Astrocyte (in vitro differentiated cells and primary cell): ENCODE results near the gene BEST1. TPM values are rescaled to one million over a fixed set of nuclear protein-coding genes. Genes with fewer than 3 reads are reported as not detected.

ENCODE experiments used
- DNase-seq: peaks from one replicate; pipeline ENCODE4 v3.0.0-alpha.2; 2010; ENCODE audit warnings: low read depth
- FAIRE-seq: peaks from 2 replicates; lab custom pipeline; 2011; peaks lifted over from hg19 to GRCh38; lab: Jason Lieb, UNC
- H2AFZ ChIP-seq: 2 replicates; pipeline ENCODE4 v1.6.0; 2012; ENCODE audit warnings: low read depth, low read length, inconsistent platforms
- H3K27ac ChIP-seq: 2 replicates; pipeline ENCODE4 v1.5.1; 2011; ENCODE audit warnings: low read depth, low read length, inconsistent platforms
- H3K27me3 ChIP-seq: 2 replicates; pipeline ENCODE4 v1.6.0; 2011; ENCODE audit warnings: low read length, inconsistent platforms; ENCODE audit not compliant: insufficient read depth
- H3K36me3 ChIP-seq: 2 replicates; pipeline ENCODE4 v1.5.1; 2011; ENCODE audit warnings: low read length, inconsistent platforms; ENCODE audit not compliant: insufficient read depth
- H3K4me1 ChIP-seq: 2 replicates; pipeline ENCODE4 v1.5.1; 2011; ENCODE audit warnings: low read length, inconsistent platforms; ENCODE audit not compliant: insufficient read depth
- H3K4me2 ChIP-seq: 2 replicates; pipeline ENCODE4 v1.6.0; 2012; ENCODE audit warnings: low read length, inconsistent platforms
- H3K4me3 ChIP-seq: 2 replicates; pipeline ENCODE4 v1.5.1; 2011; ENCODE audit warnings: low read depth, mild to moderate bottlenecking, low read length, inconsistent platforms; ENCODE audit not compliant: insufficient read depth
- H3K79me2 ChIP-seq: 2 replicates; pipeline ENCODE4 v1.6.0; 2012; ENCODE audit warnings: mild to moderate bottlenecking, low read length, inconsistent platforms; ENCODE audit not compliant: insufficient read depth
- H3K9ac ChIP-seq: 2 replicates; pipeline ENCODE4 v1.6.0; 2012; ENCODE audit warnings: mild to moderate bottlenecking, low read length, inconsistent platforms
- H3K9me3 ChIP-seq: 2 replicates; pipeline ENCODE4 v1.5.1; 2012; ENCODE audit warnings: low read depth, mild to moderate bottlenecking, low read length, inconsistent platforms; ENCODE audit not compliant: insufficient read depth
- H4K20me1 ChIP-seq: 2 replicates; pipeline ENCODE4 v1.6.0; 2012; ENCODE audit warnings: low read length, inconsistent platforms; ENCODE audit not compliant: insufficient read depth
- H3K27ac Mint-ChIP-seq: one replicate; pipeline ENCODE4 v1.8.0; 2021; ENCODE audit warnings: mild to moderate bottlenecking, mixed read lengths; ENCODE audit not compliant: unreplicated experiment
- H3K27me3 Mint-ChIP-seq: one replicate; pipeline ENCODE4 v1.8.0; 2021; ENCODE audit warnings: low read depth, mixed read lengths; ENCODE audit not compliant: unreplicated experiment
- H3K36me3 Mint-ChIP-seq: one replicate; pipeline ENCODE4 v1.8.0; 2021; ENCODE audit warnings: low read depth, mixed read lengths; ENCODE audit not compliant: unreplicated experiment
- H3K4me1 Mint-ChIP-seq: one replicate; pipeline ENCODE4 v1.8.0; 2021; ENCODE audit warnings: low read depth, mixed read lengths; ENCODE audit not compliant: unreplicated experiment
- H3K4me3 Mint-ChIP-seq: one replicate; pipeline ENCODE4 v1.8.0; 2021; ENCODE audit warnings: mild to moderate bottlenecking, moderate library complexity, mixed read lengths; ENCODE audit not compliant: unreplicated experiment
- H3K9me3 Mint-ChIP-seq: one replicate; pipeline ENCODE4 v1.8.0; 2021; ENCODE audit warnings: mild to moderate bottlenecking, mixed read lengths; ENCODE audit not compliant: unreplicated experiment
- EZH2 ChIP-seq: IDR thresholded peaks from 2 replicates; pipeline ENCODE4 v1.6.1; 2012; ENCODE audit warnings: mild to moderate bottlenecking, low read length, inconsistent platforms; ENCODE audit not compliant: insufficient read depth
- total RNA-seq: library from RNA; stranded (reverse); gene quantifications from 2 replicates; pipeline ENCODE4 v1.2.1, GENCODE V29; 2021
- TF ChIP-seq, protein P1 (sequence below): IDR thresholded peaks from 2 replicates; pipeline ENCODE4 v1.5.1; 2011; ENCODE audit warnings: low read depth, mild to moderate bottlenecking, inconsistent platforms, low read length, moderate library complexity; ENCODE audit not compliant: insufficient read depth

BEST1 gene
- total RNA-seq, 1 donor from 2014 or later: 0.66 TPM

GRCh38 chr11:61910187-61911127 is 39.7 kb upstream of the BEST1 start:
- no peaks in the 10 kb centered on the region for H3K27me3 ChIP-seq
- no peak overlapping the region for H2AFZ ChIP-seq
- H3K4me2 ChIP-seq: no peak overlapping the region
- no peak overlapping the region for H3K9ac ChIP-seq
- DNase-seq (no peak), FAIRE-seq (no peak)
- H3K4me1 Mint-ChIP-seq: peaks cover 4% of the 10 kb centered on the region
- no peak overlapping the region for H3K27ac Mint-ChIP-seq
- H3K36me3 Mint-ChIP-seq: no peaks in the 10 kb centered on the region
- no peak overlapping the region for H3K4me3 Mint-ChIP-seq
- H3K9me3 Mint-ChIP-seq: peaks cover 1% of the 10 kb centered on the region
- H3K4me3 ChIP-seq: no peak overlapping the region
- H4K20me1 ChIP-seq: no peaks in the 10 kb centered on the region
- H3K4me1 ChIP-seq: no peaks in the 10 kb centered on the region
- no peak overlapping the region for H3K27ac ChIP-seq
- TF ChIP-seq, protein P1, sequence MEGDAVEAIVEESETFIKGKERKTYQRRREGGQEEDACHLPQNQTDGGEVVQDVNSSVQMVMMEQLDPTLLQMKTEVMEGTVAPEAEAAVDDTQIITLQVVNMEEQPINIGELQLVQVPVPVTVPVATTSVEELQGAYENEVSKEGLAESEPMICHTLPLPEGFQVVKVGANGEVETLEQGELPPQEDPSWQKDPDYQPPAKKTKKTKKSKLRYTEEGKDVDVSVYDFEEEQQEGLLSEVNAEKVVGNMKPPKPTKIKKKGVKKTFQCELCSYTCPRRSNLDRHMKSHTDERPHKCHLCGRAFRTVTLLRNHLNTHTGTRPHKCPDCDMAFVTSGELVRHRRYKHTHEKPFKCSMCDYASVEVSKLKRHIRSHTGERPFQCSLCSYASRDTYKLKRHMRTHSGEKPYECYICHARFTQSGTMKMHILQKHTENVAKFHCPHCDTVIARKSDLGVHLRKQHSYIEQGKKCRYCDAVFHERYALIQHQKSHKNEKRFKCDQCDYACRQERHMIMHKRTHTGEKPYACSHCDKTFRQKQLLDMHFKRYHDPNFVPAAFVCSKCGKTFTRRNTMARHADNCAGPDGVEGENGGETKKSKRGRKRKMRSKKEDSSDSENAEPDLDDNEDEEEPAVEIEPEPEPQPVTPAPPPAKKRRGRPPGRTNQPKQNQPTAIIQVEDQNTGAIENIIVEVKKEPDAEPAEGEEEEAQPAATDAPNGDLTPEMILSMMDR: no peak
- no peak for TF ChIP-seq EZH2
- no peaks in the 10 kb centered on the region for H3K79me2 ChIP-seq
- no peaks in the 10 kb centered on the region for H3K36me3 ChIP-seq
- H3K27me3 Mint-ChIP-seq: peaks cover 41% of the 10 kb centered on the region
- no peaks in the 10 kb centered on the region for H3K9me3 ChIP-seq

DNA sequence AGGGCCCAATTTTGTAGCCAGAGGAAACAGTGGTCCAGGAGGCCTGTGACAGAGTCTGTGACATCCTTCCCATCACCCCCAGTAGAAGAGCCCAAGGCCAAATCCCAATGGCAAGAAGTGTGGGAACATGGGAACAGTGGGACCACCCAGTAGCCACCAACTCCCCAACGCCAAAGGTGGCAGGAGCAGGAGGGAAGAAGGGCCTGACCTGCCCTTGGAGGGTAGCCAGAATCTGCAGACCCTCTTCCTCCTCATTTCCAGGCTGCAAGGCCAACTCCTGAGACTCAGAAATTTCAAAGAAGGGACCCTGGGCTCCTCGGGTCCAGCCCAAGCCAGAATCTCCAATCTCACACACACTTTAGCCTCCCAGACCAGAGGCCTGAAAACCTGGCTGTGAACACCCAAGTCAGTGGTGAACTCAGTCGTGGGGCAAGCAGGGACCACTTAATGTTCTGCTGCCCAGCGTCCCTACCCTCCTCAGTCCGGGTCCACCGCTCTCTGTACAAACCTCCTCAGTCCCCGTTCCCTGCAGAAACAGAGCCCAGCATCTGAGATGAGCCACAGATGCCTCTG is 38.9 kb upstream of the BEST1 start:
- Mint-ChIP-seq H3K27ac (no peak overlapping the region), H3K4me1 (peaks cover 4% of the 10 kb centered on the region), H3K36me3 (no peaks in the 10 kb centered on the region), H3K27me3 (peaks cover 43% of the 10 kb centered on the region), H3K4me3 (no peak overlapping the region), H3K9me3 (peaks cover 1% of the 10 kb centered on the region)
- Histone ChIP-seq H3K4me2 (no peak overlapping the region), H3K36me3 (no peaks in the 10 kb centered on the region), H3K4me1 (no peaks in the 10 kb centered on the region), H3K79me2 (no peaks in the 10 kb centered on the region), H3K27me3 (no peaks in the 10 kb centered on the region), H3K9me3 (no peaks in the 10 kb centered on the region), H4K20me1 (no peaks in the 10 kb centered on the region), H3K27ac (no peak overlapping the region), H3K9ac (no peak overlapping the region), H3K4me3 (no peak overlapping the region), H2AFZ (no peak overlapping the region)
- FAIRE-seq (no peak), DNase-seq (no peak)
- TF ChIP-seq EZH2: no peak
- TF ChIP-seq, protein P1: no peak
